Progenitor cell of endocrine pancreas (in vitro differentiated cells): Measurements from ENCODE around the gene FUOM. TPM values are rescaled to one million over a fixed set of nuclear protein-coding genes. Genes with fewer than 3 reads are reported as not detected.
A peak's percentile ranks its signal among the peaks of the same experiment; 100 is the strongest.

Experiments
- DNase-seq: peaks from one replicate; pipeline ENCODE4 v3.0.0; 2021; ENCODE audit warnings: low spot score; ENCODE audit not compliant: unreplicated experiment
- H3K27ac Mint-ChIP-seq: 2 replicates; pipeline ENCODE4 v1.8.0; 2021; ENCODE audit warnings: mild to moderate bottlenecking, moderate library complexity, mixed read lengths
- H3K27me3 Mint-ChIP-seq: 2 replicates; pipeline ENCODE4 v1.8.0; 2021; ENCODE audit warnings: mixed read lengths
- H3K36me3 Mint-ChIP-seq: 2 replicates; pipeline ENCODE4 v1.8.0; 2022; ENCODE audit warnings: mixed read lengths; ENCODE audit not compliant: insufficient read depth
- H3K4me1 Mint-ChIP-seq: 2 replicates; pipeline ENCODE4 v1.8.0; 2021; ENCODE audit warnings: low read depth, mixed read lengths
- H3K4me3 Mint-ChIP-seq: 2 replicates; pipeline ENCODE4 v1.8.0; 2021; ENCODE audit warnings: low read depth, mild to moderate bottlenecking, moderate library complexity, mixed read lengths
- H3K9me3 Mint-ChIP-seq: 2 replicates; pipeline ENCODE4 v1.8.0; 2021; ENCODE audit warnings: low read depth, mixed read lengths
- CTCF ChIP-seq: fragments of 200-600 bp; sonication (generic); IDR thresholded peaks from one replicate; pipeline ENCODE4 v1.5.0; 2021; ENCODE audit warnings: antibody characterized with exemption, mild to moderate bottlenecking; ENCODE audit not compliant: unreplicated experiment
- total RNA-seq: library from RNA; stranded (reverse); gene quantifications from 2 replicates; pipeline ENCODE4 v1.2.1, GENCODE V29; 2021

The FUOM gene
- total RNA-seq, 1 donor from 2014 or later = 14.7 TPM

- H3K36me3 Mint-ChIP-seq = peaks cover 8% of the 10 kb centered on the region
- TF ChIP-seq CTCF = no peak
- no peak overlapping the region for H3K4me3 Mint-ChIP-seq
- H3K9me3 Mint-ChIP-seq = no peaks in the 10 kb centered on the region
- peaks cover 6% of the 10 kb centered on the region for H3K4me1 Mint-ChIP-seq
- H3K27ac Mint-ChIP-seq = no peak overlapping the region
- H3K27me3 Mint-ChIP-seq = no peaks in the 10 kb centered on the region
- DNase-seq = no peak
These were observed 4.1 kb upstream of the FUOM start for GRCh38 chr10:133361773-133362441.

GRCh38 chr10:133361227-133361626, 3.4 kb upstream of the FUOM start:
- Mint-ChIP-seq H3K9me3 (no peaks in the 10 kb centered on the region), H3K4me3 (no peak overlapping the region), H3K36me3 (peaks cover 8% of the 10 kb centered on the region), H3K27me3 (no peaks in the 10 kb centered on the region), H3K27ac (no peak overlapping the region), H3K4me1 (peaks cover 6% of the 10 kb centered on the region)
- no peak for DNase-seq
- TF ChIP-seq CTCF = no peak

GRCh38 chr10:133359972-133360610, 2.3 kb upstream of the FUOM start:
- H3K27ac Mint-ChIP-seq = no peak overlapping the region
- H3K4me1 Mint-ChIP-seq = peaks cover 6% of the 10 kb centered on the region
- H3K4me3 Mint-ChIP-seq = no peak overlapping the region
- no peaks in the 10 kb centered on the region for H3K27me3 Mint-ChIP-seq
- no peaks in the 10 kb centered on the region for H3K9me3 Mint-ChIP-seq
- no peak for DNase-seq
- TF ChIP-seq CTCF = no peak
- peaks cover 8% of the 10 kb centered on the region for H3K36me3 Mint-ChIP-seq

GRCh38 chr10:133359554-133359971, 1.7 kb upstream of the FUOM start:
- Mint-ChIP-seq H3K27ac (no peak overlapping the region), H3K9me3 (no peaks in the 10 kb centered on the region), H3K36me3 (peaks cover 5% of the 10 kb centered on the region), H3K4me1 (peaks cover 6% of the 10 kb centered on the region), H3K27me3 (no peaks in the 10 kb centered on the region), H3K4me3 (no peak overlapping the region)
- TF ChIP-seq CTCF = no peak
- DNase-seq = no peak

GRCh38 chr10:133358925-133359310, 1.1 kb upstream of the FUOM start:
- Mint-ChIP-seq H3K4me1 (peaks cover 6% of the 10 kb centered on the region), H3K27me3 (no peaks in the 10 kb centered on the region), H3K4me3 (peak overlapping the region; percentile 37), H3K9me3 (no peaks in the 10 kb centered on the region), H3K27ac (peak overlapping the region; percentile 29), H3K36me3 (peaks cover 2% of the 10 kb centered on the region)
- no peak for TF ChIP-seq CTCF
- no peak for DNase-seq
